Measurements from ENCODE around the gene TREML4.
A peak's percentile ranks its signal among the peaks of the same experiment; 100 is the strongest.

TREML4 gene

DNA sequence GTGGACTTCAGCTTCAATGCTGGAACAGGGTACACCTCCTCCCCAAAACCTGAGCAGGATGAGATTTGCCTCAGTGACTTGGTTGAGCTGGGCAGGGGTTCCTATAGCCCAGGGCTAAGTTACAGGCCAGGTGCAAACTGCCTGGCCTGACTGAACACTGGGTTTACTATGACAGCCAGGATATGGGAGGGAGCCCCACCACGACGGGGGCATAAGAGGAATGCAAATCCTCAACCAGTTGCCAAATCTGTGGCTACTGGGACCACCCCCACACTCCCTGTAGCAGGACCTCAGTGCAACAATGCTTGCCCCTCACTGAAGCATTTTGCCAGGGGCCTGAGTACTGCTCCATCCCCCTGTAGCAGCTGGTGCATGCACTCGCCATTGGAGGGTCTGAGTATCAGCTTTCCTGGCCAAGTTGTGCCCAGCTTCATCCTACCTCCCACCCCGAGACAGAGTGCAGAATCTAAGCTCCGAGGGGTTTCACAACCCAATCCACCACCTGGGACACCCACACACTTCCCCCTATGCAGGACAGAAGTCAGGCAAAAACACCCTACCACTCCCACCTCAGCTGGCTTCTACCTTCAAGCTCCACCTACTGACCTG is 27.6 kb downstream of the TREML4 start:
- DNase-seq (ENCODE audit: low spot score), result no peak

DNA sequence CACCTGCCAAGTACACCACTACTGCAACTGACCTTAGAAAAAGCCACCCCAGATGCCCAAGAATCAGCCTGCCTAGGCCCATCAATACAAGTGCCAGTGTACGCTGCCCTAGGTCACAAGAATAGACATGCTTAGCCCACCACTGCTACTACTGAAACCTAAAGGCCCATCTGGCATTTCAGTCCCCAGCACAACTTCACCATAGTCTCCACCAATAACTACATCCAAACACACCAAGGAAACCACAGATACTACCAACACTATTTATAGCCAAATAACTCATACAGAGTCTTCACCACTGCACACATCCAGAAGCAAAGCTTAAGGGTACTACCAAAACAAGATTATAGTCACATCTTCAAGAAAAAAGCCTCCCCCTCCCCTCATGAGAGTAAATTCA is 28.2 kb downstream of the TREML4 start:
- no peak for DNase-seq (ENCODE audit: low spot score)

DNA sequence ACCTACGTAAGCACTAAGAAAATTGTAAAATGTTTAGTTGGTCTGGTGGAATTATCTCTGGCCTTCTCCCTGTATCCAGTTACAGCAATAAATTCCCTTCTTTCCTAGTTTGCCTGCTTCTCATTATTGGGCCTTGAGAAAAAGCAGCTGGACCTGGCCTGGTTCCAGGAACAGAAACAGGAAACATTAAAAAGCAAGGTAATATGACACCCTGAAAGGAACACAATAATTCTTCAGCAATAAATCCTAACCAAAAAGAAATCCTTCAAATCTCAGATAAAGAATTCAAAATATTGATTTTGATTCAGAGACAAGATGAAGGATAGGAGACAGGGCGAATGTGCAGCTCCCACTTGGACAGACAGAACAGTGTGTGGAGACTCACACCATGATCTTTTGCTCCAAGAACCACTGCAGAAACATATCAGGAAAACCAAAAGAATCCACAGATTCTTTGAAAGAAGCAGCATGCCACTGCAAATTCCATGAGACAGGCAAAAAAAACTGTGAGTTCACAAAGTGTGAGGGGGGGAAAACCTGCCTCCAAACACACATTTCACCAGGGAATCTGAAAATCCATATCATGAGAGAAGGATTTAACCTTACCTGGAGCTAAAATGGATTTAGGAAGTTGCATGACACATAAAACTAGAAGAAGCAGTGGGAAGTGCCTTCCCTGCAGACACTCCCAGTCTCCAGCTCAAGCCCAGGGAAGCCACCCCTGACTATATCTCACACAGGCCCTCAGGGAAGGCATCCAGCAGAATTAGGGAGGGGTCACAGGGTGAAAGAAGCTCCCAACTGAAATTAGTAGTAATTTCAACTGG is 29.4 kb downstream of the TREML4 start:
- peak; percentile 3 for DNase-seq (ENCODE audit: low spot score)

- no peak for DNase-seq (ENCODE audit: low spot score)
Measured at GRCh38 chr6:41258196-41258493, 30.0 kb downstream of the TREML4 start.

DNA sequence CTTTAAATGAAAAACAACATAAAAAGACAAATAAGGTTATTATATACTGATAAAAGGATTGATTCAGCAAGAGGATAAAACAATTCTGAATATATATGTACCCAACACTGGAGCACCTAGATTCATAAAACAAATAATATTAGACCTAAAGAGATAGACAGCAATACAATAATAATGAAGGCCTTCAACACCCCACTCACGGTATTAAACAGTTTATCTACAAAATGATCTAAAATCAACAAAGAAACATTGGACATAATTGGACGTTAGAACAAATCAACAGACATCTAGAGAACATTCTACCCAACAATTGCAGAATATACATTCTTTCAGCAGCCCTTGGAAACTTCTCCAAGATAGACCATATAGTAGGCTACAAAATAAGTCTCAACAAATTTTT is 34.3 kb downstream of the TREML4 start:
- DNase-seq (ENCODE audit: low spot score), result no peak

DNA sequence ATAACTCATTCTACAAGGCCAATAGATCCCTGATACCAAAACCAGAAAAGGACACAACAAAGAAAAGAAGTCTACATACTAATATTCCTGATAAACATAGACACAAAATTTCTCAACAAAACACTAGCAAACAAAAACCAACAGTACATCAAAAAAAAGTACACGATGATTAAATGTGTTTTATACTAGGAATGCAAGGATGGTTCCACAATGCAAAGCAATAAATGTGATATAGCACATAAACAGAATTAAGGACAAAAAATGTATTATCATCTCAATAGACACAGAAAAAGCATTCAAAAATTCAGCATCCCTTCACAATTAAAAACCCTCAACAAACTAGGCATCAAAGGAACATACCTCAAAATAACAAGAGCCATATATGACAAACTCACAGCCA is 35.1 kb downstream of the TREML4 start:
- DNase-seq (ENCODE audit: low spot score), result no peak

DNA sequence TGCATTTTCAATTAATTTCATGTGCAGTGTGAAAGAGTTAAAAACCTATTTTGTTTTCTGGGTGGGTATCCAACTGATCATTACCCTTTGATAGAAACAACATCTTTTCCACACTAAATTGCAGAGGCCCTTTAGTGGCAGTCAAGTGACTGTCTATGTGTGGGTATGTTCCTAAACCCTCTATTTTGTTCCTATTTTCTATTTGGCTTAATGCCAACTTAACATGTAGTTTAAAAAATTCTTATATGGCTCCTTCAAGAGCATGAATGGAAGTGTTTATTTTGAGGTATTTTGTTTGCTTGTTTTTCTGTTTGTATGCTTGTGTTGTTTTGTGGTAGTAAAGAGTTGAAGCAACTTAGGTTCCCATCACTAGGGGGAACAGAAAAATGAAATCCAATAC is 38.4 kb downstream of the TREML4 start:
- no peak for DNase-seq (ENCODE audit: low spot score)

- no peak for DNase-seq (ENCODE audit: low spot score)
Measured at GRCh38 chr6:41268478-41268877, 40.3 kb downstream of the TREML4 start.

GRCh38 chr6:41269166-41269565 is 41.0 kb downstream of the TREML4 start:
- DNase-seq (ENCODE audit: low spot score), result no peak

DNA sequence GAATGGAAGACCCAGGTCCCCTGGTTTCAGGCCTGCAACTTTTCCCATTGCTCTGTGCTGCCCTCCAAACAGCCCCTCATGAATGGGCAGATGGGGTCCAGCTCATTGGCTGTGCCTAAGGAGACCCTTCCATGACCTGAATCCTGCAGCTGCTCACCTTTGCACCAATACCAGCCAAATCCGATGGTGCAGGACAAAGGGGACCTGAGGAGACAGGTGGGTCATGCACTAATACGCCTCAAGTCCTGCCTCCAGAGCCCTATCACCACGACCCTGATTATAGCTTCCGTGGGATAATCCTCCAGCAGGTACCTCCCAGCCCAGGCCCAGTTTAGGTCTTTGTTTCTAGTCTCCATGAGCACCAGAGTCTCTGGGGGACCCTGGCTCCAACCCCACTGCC is 41.6 kb downstream of the TREML4 start:
- no peak for DNase-seq (ENCODE audit: low spot score)

DNA sequence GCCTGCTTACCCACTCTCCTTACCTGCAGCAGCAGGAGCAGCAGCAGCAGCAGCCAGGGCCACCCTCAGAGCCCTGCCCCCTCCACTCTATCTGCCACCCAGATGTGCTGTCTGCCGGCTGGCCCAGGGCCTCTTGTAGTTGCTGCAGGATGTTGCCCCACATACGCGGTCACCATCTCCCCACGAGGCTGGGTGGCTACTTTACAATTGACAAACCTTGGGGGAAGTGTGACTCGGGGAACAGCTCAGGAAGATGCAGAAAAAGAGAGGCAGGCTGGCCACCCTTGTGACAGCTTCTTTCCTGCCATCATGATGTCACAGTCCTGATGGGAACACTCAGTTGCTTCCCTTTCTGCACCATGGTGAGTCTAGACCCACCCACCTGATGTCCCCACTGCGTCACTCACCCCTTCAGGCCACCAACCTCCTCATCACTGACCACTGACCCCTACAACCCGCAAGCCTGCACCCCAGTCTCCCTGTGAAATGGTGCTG is 43.8 kb downstream of the TREML4 start:
- no peak for DNase-seq (ENCODE audit: low spot score)

DNA sequence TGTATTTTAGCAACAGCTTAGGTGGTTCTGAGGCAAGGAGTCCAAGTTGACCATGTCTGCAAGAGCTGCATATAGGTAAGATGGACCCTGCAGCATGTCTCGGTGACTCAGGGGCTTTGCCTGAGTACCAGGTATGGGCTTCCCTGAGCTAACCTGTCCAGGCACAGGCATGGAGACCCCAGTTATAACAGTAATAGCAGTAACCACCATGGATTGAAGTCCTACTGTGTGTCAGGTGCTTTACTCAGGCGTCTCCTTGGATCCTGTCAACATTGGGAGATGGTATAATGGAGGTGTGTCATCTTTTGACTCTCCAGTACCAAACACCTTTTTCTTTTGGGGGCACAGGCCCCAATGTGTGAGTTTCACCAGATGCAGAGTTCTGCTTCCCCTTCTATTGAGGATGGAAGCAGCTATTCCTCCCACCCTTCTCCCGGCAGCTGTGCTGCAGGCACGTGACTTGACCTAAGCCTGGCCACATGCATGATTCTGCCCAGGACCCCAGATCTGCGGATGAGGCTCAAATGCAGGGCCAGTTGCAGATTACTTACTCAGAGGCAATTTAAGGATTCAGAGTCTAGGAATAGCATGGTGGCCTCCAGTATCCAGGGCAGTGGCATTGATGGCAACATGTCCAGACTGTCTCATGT is 44.6 kb downstream of the TREML4 start:
- no peak for DNase-seq (ENCODE audit: low spot score)

GRCh38 chr6:41273714-41274113 is 45.6 kb downstream of the TREML4 start:
- DNase-seq (ENCODE audit: low spot score), result no peak

DNA sequence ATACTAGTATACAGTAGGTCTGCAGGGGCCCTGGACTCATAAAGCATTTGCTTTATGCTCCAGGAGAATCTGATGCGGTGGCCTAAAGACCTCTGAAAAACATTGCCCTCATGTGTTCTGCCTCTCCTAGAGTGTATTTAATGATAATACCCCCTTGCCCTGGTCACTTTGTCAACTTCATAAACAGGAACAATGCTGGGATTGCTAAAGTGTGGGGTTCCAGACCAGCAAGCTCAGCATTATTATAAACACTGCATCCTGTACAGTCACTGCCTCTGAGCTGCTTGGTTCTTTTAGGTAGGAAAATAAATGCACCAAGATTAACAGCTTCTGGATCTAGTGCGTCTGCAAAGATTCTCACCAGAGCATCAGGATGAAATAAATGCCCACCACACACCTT is 46.1 kb downstream of the TREML4 start:
- DNase-seq (ENCODE audit: low spot score), result no peak

DNA sequence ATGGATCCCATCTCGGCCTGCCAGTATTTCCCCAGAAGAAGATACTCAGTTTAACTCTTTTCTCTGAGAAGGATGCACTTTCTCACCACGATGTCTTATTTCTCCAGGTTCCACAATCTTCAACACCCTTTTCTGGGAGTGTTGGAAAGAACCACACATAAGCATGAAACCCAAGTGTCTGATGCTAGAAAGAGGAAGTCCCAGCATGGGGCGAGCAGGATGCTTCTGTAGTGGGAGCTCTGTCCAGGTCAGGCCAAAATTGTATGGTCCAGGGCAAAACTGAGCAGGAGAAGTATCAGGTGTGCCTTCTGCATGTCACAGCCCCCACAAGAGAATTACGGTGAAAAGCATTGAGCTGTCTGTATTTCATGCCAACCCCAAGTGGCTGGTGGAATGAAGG is 47.3 kb downstream of the TREML4 start:
- no peak for DNase-seq (ENCODE audit: low spot score)

- DNase-seq (ENCODE audit: low spot score), result no peak
Measured at GRCh38 chr6:41277605-41278004, 49.5 kb downstream of the TREML4 start.

DNA sequence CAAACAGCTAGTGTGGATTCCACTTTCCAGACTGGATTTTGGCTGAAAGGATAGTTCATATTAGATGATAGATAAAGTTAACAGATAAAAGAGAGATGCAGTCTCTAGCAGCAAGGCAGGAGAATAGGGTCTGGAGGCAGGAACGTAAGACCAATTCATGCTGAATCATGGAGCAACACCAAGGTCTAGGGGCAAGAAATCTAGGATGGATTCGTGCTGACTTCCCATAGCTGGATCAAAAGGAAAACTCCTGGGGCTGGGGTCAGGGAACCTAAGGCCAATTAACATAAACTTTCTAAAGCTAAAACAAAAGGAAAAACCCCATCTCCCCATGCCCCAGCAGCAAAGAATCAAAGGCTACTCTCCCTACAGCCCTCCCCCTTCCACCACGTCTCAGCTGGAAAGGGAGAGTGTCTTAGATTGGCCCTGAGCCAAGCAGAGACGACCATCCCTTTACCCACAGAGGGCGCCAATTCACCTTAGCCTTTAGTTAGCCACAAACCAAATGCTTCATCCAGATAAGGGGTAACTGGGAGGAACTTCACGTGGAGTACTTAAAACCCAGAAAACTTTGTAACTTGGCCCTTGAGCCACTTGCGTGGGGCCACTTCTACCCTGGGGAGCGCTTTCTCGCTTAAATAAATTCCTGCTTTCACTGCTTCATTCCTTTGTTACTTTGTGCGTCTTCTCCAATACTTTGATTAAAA is 50.7 kb downstream of the TREML4 start:
- peak; percentile 47 for DNase-seq (ENCODE audit: low spot score)

GRCh38 chr6:41280381-41281057 is 52.4 kb downstream of the TREML4 start:
- peak; percentile 2 for DNase-seq (ENCODE audit: low spot score)

GRCh38 chr6:41283600-41283999 is 55.5 kb downstream of the TREML4 start:
- no peak for DNase-seq (ENCODE audit: low spot score)

DNA sequence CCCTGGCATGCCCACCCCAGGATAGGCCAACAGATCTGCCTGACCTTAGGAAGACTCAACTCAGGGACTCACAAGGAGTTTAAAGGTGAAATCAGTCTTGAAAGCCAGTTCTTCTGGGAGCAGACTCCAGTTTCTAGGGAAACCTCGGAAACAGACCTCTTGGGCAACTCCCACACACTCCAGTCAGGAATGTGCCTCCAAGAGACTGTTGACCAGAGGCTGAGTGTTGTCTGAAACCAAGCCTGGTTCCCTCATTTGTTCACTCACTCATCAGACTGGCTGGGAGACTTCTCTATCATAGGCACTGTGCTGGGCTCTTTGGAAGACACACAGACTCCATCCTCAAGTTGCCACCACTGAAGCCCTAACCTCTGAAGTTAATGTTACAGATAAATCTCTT is 56.6 kb downstream of the TREML4 start:
- DNase-seq (ENCODE audit: low spot score), result peak; percentile 11

- DNase-seq (ENCODE audit: low spot score), result peak; percentile 40
Measured at GRCh38 chr6:41286544-41287346, 58.6 kb downstream of the TREML4 start, which contains the start of gene TREM1. TREM1 (minus strand) TSS chr6:41286682; CDS start chr6:41286655, 27 bp downstream.
